GM12878 (cell line): ENCODE data around the gene SERPINA4.

ENCODE experiments used
- EP300 ChIP-seq, 2 experiments: fragments of 150-350 bp in 1 of 2; IDR thresholded peaks; 2 replicates each; pipeline ENCODE4 v1.6.1; 2011 to 2012; ENCODE audit warnings: low read depth in 2 of 2, low read length in 2 of 2, borderline replicate concordance in 1 of 2, improper control_type of control experiment in 1 of 2, inconsistent platforms in 1 of 2; ENCODE audit not compliant: control insufficient read depth in 1 of 2
- EZH2 ChIP-seq: IDR thresholded peaks from 2 replicates; pipeline ENCODE4 v1.6.1; 2012; ENCODE audit warnings: low read depth, mild to moderate bottlenecking, control low read depth, inconsistent platforms, low read length, borderline replicate concordance; ENCODE audit not compliant: control insufficient read depth
- POLR2AphosphoS5 ChIP-seq: IDR thresholded peaks from 2 replicates; pipeline ENCODE4 v1.6.1; 2011; ENCODE audit warnings: mild to moderate bottlenecking, low read length, inconsistent platforms
- SPI1 ChIP-seq: IDR thresholded peaks from 2 replicates; pipeline ENCODE4 v1.6.1; 2011; ENCODE audit warnings: low read depth, mild to moderate bottlenecking, low read length, moderate library complexity, borderline replicate concordance; ENCODE audit not compliant: insufficient read depth
- SUPT20H ChIP-seq: IDR thresholded peaks from 2 replicates; pipeline ENCODE4 v1.6.1; 2011; ENCODE audit warnings: low read depth, mild to moderate bottlenecking, low read length, moderate library complexity, borderline replicate concordance; ENCODE audit not compliant: control insufficient read depth
- TF ChIP-seq, protein P1 (sequence below), 3 experiments: IDR thresholded peaks in 2 of 3; conservative IDR thresholded peaks in 1 of 3; 2 replicates each; pipeline ENCODE4 v1.5.1; 2011; ENCODE audit warnings: low read depth in 3 of 3, low read length in 3 of 3, mild to moderate bottlenecking in 3 of 3, control low read depth in 2 of 3, moderate library complexity in 2 of 3, inconsistent platforms in 1 of 3, mixed read lengths in 1 of 3; ENCODE audit not compliant: control insufficient read depth in 2 of 3, insufficient read depth in 1 of 3; ENCODE audit errors: extremely low read depth in 1 of 3
- TF ChIP-seq, protein P2 (sequence below): IDR thresholded peaks from 2 replicates; pipeline ENCODE4 v1.6.1; 2012; ENCODE audit warnings: low read length, inconsistent platforms
- TF ChIP-seq, protein P3 (sequence below): fragments of 450-650 bp; IDR thresholded peaks from 2 replicates; pipeline ENCODE4 v1.6.1; 2016; ENCODE audit warnings: mild to moderate bottlenecking

DNA sequence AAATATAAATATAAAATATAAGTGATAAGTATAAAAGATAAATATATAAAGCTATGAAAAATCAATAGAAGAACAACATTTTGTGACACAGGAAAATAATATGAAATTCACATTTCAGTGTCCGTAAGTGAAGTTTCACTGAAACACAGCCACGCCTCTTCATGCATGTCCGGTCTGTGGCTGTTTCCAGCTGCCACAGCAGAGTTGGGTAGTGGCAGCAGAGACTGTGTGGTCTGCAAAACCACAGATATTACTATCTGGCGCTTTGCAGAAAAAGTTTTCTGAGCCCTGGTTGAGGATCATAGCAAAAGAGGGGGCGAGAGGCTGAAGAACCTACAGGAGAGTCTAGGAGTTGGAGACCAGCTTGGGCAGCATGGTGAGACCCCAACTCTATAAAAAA, 780 bp downstream of the SERPINA4 start:
- TF ChIP-seq POLR2AphosphoS5 (no peak), SPI1 (no peak), EP300 (IDR thresholded peaks at IDR 0.05; ENCODE audit: borderline replicate concordance in 1 of 2, control insufficient read depth in 1 of 2, low read depth in 2 of 2, low read length in 2 of 2) (no peak), SUPT20H (no peak), EZH2 (no peak)
- TF ChIP-seq, protein P1, sequence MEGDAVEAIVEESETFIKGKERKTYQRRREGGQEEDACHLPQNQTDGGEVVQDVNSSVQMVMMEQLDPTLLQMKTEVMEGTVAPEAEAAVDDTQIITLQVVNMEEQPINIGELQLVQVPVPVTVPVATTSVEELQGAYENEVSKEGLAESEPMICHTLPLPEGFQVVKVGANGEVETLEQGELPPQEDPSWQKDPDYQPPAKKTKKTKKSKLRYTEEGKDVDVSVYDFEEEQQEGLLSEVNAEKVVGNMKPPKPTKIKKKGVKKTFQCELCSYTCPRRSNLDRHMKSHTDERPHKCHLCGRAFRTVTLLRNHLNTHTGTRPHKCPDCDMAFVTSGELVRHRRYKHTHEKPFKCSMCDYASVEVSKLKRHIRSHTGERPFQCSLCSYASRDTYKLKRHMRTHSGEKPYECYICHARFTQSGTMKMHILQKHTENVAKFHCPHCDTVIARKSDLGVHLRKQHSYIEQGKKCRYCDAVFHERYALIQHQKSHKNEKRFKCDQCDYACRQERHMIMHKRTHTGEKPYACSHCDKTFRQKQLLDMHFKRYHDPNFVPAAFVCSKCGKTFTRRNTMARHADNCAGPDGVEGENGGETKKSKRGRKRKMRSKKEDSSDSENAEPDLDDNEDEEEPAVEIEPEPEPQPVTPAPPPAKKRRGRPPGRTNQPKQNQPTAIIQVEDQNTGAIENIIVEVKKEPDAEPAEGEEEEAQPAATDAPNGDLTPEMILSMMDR (IDR thresholded peaks at IDR 0.05 in 2 of 3, conservative IDR thresholded peaks at IDR 0.05 in 1 of 3; ENCODE audit: control insufficient read depth in 2 of 3, extremely low read depth in 1 of 3, insufficient read depth in 1 of 3, low read depth in 3 of 3, low read length in 3 of 3), result no peak
- TF ChIP-seq, protein P2, sequence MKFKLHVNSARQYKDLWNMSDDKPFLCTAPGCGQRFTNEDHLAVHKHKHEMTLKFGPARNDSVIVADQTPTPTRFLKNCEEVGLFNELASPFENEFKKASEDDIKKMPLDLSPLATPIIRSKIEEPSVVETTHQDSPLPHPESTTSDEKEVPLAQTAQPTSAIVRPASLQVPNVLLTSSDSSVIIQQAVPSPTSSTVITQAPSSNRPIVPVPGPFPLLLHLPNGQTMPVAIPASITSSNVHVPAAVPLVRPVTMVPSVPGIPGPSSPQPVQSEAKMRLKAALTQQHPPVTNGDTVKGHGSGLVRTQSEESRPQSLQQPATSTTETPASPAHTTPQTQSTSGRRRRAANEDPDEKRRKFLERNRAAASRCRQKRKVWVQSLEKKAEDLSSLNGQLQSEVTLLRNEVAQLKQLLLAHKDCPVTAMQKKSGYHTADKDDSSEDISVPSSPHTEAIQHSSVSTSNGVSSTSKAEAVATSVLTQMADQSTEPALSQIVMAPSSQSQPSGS, result no peak
- TF ChIP-seq, protein P3, sequence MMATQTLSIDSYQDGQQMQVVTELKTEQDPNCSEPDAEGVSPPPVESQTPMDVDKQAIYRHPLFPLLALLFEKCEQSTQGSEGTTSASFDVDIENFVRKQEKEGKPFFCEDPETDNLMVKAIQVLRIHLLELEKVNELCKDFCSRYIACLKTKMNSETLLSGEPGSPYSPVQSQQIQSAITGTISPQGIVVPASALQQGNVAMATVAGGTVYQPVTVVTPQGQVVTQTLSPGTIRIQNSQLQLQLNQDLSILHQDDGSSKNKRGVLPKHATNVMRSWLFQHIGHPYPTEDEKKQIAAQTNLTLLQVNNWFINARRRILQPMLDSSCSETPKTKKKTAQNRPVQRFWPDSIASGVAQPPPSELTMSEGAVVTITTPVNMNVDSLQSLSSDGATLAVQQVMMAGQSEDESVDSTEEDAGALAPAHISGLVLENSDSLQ, result no peak
